CD14-positive monocyte (primary cell): ENCODE data around the gene UQCRH. TPM values are rescaled to one million over a fixed set of nuclear protein-coding genes. Genes with fewer than 3 reads are reported as not detected.
A peak's percentile ranks its signal among the peaks of the same experiment; 100 is the strongest.

ENCODE experiments used
- DNase-seq, 3 donors: peaks; one replicate each; pipeline ENCODE4 v3.0.0-alpha.2; 2011 to 2022
- H2AFZ ChIP-seq: 2 replicates; pipeline ENCODE4 v1.6.0; 2012; ENCODE audit warnings: mild to moderate bottlenecking, low read depth, low read length, inconsistent platforms; ENCODE audit not compliant: insufficient read depth, poor library complexity, severe bottlenecking
- H3K27ac ChIP-seq, 2 donors: 1 replicate in 1 of 2; 2 replicates in 1 of 2; pipeline ENCODE4 v1.5.1; 2012 to 2013; ENCODE audit warnings: low read length in 2 of 2, control low read depth in 1 of 2, inconsistent platforms in 1 of 2, low read depth in 1 of 2, mild to moderate bottlenecking in 1 of 2
- H3K27me3 ChIP-seq, 2 donors: one replicate each; pipeline versions ENCODE4 v1.6.0 to v1.6.1; 2011 to 2013; ENCODE audit warnings: low read length in 2 of 2; ENCODE audit not compliant: control insufficient read depth in 2 of 2, insufficient read depth in 2 of 2
- H3K36me3 ChIP-seq, 2 donors: replicated peaks in 1 of 2; 1 replicate in 1 of 2; 2 replicates in 1 of 2; pipeline versions ENCODE4 v1.5.1 to v1.6.1; 2012 to 2013; ENCODE audit warnings: low read length in 2 of 2, control low read depth in 1 of 2, inconsistent platforms in 1 of 2, mild to moderate bottlenecking in 1 of 2; ENCODE audit not compliant: insufficient read depth in 2 of 2, control insufficient read depth in 1 of 2
- H3K4me1 ChIP-seq, 2 donors: 1 replicate in 1 of 2; 2 replicates in 1 of 2; pipeline versions ENCODE4 v1.5.1 to v1.6.1; 2012 to 2013; ENCODE audit warnings: low read length in 2 of 2, control low read depth in 1 of 2, inconsistent platforms in 1 of 2, mild to moderate bottlenecking in 1 of 2, moderate library complexity in 1 of 2; ENCODE audit not compliant: insufficient read depth in 2 of 2, control insufficient read depth in 1 of 2
- H3K4me2 ChIP-seq: replicated peaks from 2 replicates; pipeline ENCODE3; 2012; ENCODE audit warnings: low read length, moderate library complexity, mild to moderate bottlenecking; ENCODE audit not compliant: poor library complexity, severe bottlenecking; ENCODE audit errors: extremely low read depth
- H3K4me3 ChIP-seq, 3 experiments: fragments of 200-600 bp in 1 of 3; sonication (generic) in 1 of 3; replicated peaks in 1 of 3; 1 replicate in 2 of 3; 2 replicates in 1 of 3; pipeline ENCODE4 v1.5.1; 2011 to 2013; ENCODE audit warnings: low read length in 3 of 3, mild to moderate bottlenecking in 3 of 3, control low read depth in 2 of 3, low read depth in 2 of 3, inconsistent platforms in 1 of 3, moderate library complexity in 1 of 3
- H3K79me2 ChIP-seq: 2 replicates; pipeline ENCODE4 v1.6.0; 2012; ENCODE audit warnings: mild to moderate bottlenecking, control low read depth, inconsistent platforms, low read length, moderate library complexity; ENCODE audit not compliant: insufficient read depth
- H3K9ac ChIP-seq: 2 replicates; pipeline ENCODE4 v1.6.0; 2017; ENCODE audit warnings: low read length, mild to moderate bottlenecking; ENCODE audit not compliant: insufficient read depth, poor library complexity, severe bottlenecking
- H3K9me3 ChIP-seq, 2 donors: replicated peaks in 1 of 2; 1 replicate in 1 of 2; 2 replicates in 1 of 2; pipeline versions ENCODE4 v1.5.1 to v1.6.1; 2012 to 2013; ENCODE audit warnings: low read length in 2 of 2, control low read depth in 1 of 2; ENCODE audit not compliant: control insufficient read depth in 1 of 2, insufficient read depth in 1 of 2
- H4K20me1 ChIP-seq: 2 replicates; pipeline ENCODE4 v1.6.0; 2012; ENCODE audit warnings: mild to moderate bottlenecking, low read length, control low read depth, moderate library complexity; ENCODE audit not compliant: insufficient read depth
- H3K27ac Mint-ChIP-seq, 7 donors: one replicate each; pipeline ENCODE4 v1.8.0; 2020; ENCODE audit warnings: mild to moderate bottlenecking in 7 of 7, mixed read lengths in 7 of 7, moderate library complexity in 6 of 7, inconsistent platforms in 2 of 7
- H3K27me3 Mint-ChIP-seq, 3 donors: one replicate each; pipeline ENCODE4 v1.8.0; 2021 to 2022; ENCODE audit warnings: low read depth in 3 of 3, mild to moderate bottlenecking in 3 of 3, mixed read lengths in 3 of 3, moderate library complexity in 3 of 3, inconsistent platforms in 1 of 3
- H3K36me3 Mint-ChIP-seq, 2 donors: one replicate each; pipeline ENCODE4 v1.8.0; 2020; ENCODE audit warnings: mixed read lengths in 2 of 2, inconsistent platforms in 1 of 2, mild to moderate bottlenecking in 1 of 2
- H3K4me1 Mint-ChIP-seq: one replicate; pipeline ENCODE4 v1.8.0; 2020; ENCODE audit warnings: mild to moderate bottlenecking, mixed read lengths
- H3K4me3 Mint-ChIP-seq, 2 donors: one replicate each; pipeline ENCODE4 v1.8.0; 2020; ENCODE audit warnings: mild to moderate bottlenecking in 2 of 2, mixed read lengths in 2 of 2, moderate library complexity in 1 of 2
- H3K9me3 Mint-ChIP-seq, 7 donors: one replicate each; pipeline ENCODE4 v1.8.0; 2020 to 2022; ENCODE audit warnings: mixed read lengths in 7 of 7, mild to moderate bottlenecking in 6 of 7, moderate library complexity in 6 of 7, inconsistent platforms in 2 of 7
- WGBS: methylation state at CpG from one replicate; pipeline ENCODE4 v1.1.5; 2013; ENCODE audit warnings: missing lambda C conversion rate; ENCODE audit not compliant: insufficient coverage; 5-methylcytosine and 5-hydroxymethylcytosine counted together
- intact Hi-C, 2 donors: fragments of 100-400 bp; cut with micrococcal nuclease; formaldehyde crosslinking; loops; one replicate each; pipeline versions ENCODE4 v1.15.0 to v1.15.1; 2023
- polyA plus RNA-seq, 3 donors: library from polyadenylated mRNA; depleted of rRNA in 1 of 3; unstranded in 2 of 3; stranded (reverse) in 1 of 3; fragments of 300-500 nt in 2 of 3; fragments of >200 nt in 1 of 3; fragmentation: Illumina TruSeq in 2 of 3; gene quantifications; 1 replicate in 2 of 3; 2 replicates in 1 of 3; pipeline ENCODE4 v1.2.3, GENCODE V29; 2012 to 2021
- TF ChIP-seq, protein P1 (sequence below): fragments of 200-600 bp; IDR thresholded peaks from one replicate; pipeline ENCODE4 v1.8.0; 2022; ENCODE audit warnings: antibody characterized with exemption, mild to moderate bottlenecking

The UQCRH gene
- polyA plus RNA-seq, 3 donors, result 261 to 341 (median 266) TPM

DNA sequence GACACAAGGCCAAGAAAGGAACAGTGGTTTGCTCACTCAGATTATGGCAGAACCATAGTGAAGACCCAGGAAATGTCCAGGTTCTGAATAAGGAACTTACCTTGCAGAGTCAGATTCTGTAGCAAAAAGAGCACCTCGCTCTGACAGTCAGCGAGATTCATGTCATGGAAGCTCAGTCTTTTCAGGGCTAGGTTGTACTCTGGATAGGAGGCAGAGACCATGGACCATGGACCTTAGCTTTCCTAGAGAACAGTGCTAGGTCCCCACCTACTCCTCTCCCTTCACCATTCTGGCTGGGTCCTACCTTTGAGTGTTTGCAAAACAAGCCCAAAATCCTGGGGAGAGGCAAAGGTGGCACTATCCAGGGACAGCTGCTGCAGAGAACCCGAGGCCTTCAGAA lies 23.4 kb upstream of the UQCRH start:
- no peak for DNase-seq
- Histone ChIP-seq H2AFZ (no peak overlapping the region), H3K27ac (peak overlapping the region in 1 of 2 donors; percentile 18), H3K27me3 (no peaks in the 10 kb centered on the region), H3K79me2 (no peaks in the 10 kb centered on the region), H3K4me2 (no peak overlapping the region), H3K4me3 (no peak overlapping the region), H4K20me1 (no peaks in the 10 kb centered on the region), H3K4me1 (no peaks in the 10 kb centered on the region), H3K9me3 (no peaks in the 10 kb centered on the region), H3K9ac (no peak overlapping the region), H3K36me3 (peaks cover 61 to 81% of the 10 kb centered on the region in 2 donors)
- TF ChIP-seq, protein P1, sequence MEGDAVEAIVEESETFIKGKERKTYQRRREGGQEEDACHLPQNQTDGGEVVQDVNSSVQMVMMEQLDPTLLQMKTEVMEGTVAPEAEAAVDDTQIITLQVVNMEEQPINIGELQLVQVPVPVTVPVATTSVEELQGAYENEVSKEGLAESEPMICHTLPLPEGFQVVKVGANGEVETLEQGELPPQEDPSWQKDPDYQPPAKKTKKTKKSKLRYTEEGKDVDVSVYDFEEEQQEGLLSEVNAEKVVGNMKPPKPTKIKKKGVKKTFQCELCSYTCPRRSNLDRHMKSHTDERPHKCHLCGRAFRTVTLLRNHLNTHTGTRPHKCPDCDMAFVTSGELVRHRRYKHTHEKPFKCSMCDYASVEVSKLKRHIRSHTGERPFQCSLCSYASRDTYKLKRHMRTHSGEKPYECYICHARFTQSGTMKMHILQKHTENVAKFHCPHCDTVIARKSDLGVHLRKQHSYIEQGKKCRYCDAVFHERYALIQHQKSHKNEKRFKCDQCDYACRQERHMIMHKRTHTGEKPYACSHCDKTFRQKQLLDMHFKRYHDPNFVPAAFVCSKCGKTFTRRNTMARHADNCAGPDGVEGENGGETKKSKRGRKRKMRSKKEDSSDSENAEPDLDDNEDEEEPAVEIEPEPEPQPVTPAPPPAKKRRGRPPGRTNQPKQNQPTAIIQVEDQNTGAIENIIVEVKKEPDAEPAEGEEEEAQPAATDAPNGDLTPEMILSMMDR, result no peak
- H3K36me3 Mint-ChIP-seq, result peaks cover 72 to 92% of the 10 kb centered on the region in 2 donors
- intact Hi-C loops, result no loop called here
- H3K4me3 Mint-ChIP-seq, result no peak overlapping the region
- WGBS, result 100% methylated on average over 2 of the region's 3 CpGs
- H3K27me3 Mint-ChIP-seq, result no peaks in the 10 kb centered on the region
- H3K9me3 Mint-ChIP-seq, result peaks cover 0 to 2% (median 0%) of the 10 kb centered on the region in 7 donors
- no peak overlapping the region for H3K27ac Mint-ChIP-seq
- H3K4me1 Mint-ChIP-seq, result no peaks in the 10 kb centered on the region

DNA sequence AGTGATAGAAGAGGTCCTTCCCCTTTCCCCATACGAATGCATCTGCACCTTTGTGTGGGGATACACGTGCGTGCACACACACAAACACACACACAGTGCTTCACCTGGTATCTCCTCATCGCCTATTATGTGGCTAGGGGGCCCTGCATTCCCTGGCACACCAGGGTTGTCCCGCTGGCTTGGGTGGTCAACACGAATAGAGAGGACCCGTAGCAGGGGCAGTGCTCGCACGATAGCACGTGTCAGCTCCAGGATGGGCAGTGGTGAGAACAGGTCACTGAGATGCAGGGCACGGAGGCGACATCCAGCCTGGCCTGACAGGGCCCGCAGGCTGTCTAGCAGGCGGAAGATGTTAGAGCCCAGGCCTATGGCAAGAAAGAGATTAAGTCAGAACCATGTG lies 22.5 kb upstream of the UQCRH start:
- no peak overlapping the region for H3K27ac Mint-ChIP-seq

More for the DNA sequence above, 22.5 kb upstream of the UQCRH start:
- Mint-ChIP-seq H3K27me3 (no peaks in the 10 kb centered on the region), H3K4me1 (no peaks in the 10 kb centered on the region), H3K4me3 (no peak overlapping the region), H3K36me3 (peaks cover 75 to 94% of the 10 kb centered on the region in 2 donors), H3K9me3 (peaks cover 0 to 2% (median 0%) of the 10 kb centered on the region in 7 donors)
- H3K27me3 ChIP-seq, result no peaks in the 10 kb centered on the region
- H3K4me2 ChIP-seq, result no peak overlapping the region
- no peak overlapping the region for H2AFZ ChIP-seq
- no peaks in the 10 kb centered on the region for H3K4me1 ChIP-seq
- no peaks in the 10 kb centered on the region for H4K20me1 ChIP-seq
- no peaks in the 10 kb centered on the region for H3K9me3 ChIP-seq
- TF ChIP-seq, protein P1, result no peak
- H3K9ac ChIP-seq, result no peak overlapping the region
- peak overlapping the region in 1 of 2 donors; percentile 36 for H3K27ac ChIP-seq
- H3K4me3 ChIP-seq, result no peak overlapping the region
- no peak for DNase-seq
- H3K79me2 ChIP-seq, result no peaks in the 10 kb centered on the region
- 100% methylated on average over 8 of the region's 14 CpGs for WGBS
- intact Hi-C loops, result no loop called here
- H3K36me3 ChIP-seq, result peaks cover 70 to 90% of the 10 kb centered on the region in 2 donors
